HepG2 (cell line): ENCODE results near the gene BCAS3. TPM values are rescaled to one million over a fixed set of nuclear protein-coding genes. Genes with fewer than 3 reads are reported as not detected.

ENCODE experiments used
- ATAC-seq: fragments of 200-7000 bp; cut with Tn5 transposase; 3 replicates; pipeline ENCODE4 v1.9.1; 2020; ENCODE audit warnings: mild to moderate bottlenecking, moderate library complexity
- BruUV-seq: library from RNA; stranded (reverse); fragments of 400-500 nt; replicated peaks from 2 replicates; lab custom pipeline; 2021; lab: Mats Ljungman, UMichigan
- CTCF ChIA-PET: fragments of 300-600 bp; formaldehyde crosslinking; extraction: SDS; loops from one replicate; lab custom pipeline; 2021; ENCODE audit warnings: low total read pairs, inconsistent platforms, low intra/inter-chr PET ratio; lab: Yijun Ruan, JAX
- POLR2A ChIA-PET: fragments of 350-600 bp; sonication (Branson Sonifier 250); formaldehyde crosslinking; loops from one replicate; lab custom pipeline; 2020; ENCODE audit warnings: antibody characterized with exemption, inconsistent platforms; lab: Yijun Ruan, JAX
- DNase-seq: peaks from one replicate; pipeline ENCODE4 v3.0.0-alpha.2; 2015; ENCODE audit warnings: low spot score
- FAIRE-seq: peaks from 3 replicates; lab custom pipeline; 2011; peaks lifted over from hg19 to GRCh38; lab: Jason Lieb, UNC
- H2AFZ ChIP-seq: one replicate; pipeline ENCODE4 v1.6.1; 2011; ENCODE audit warnings: low read length, inconsistent platforms
- H3K27ac ChIP-seq: fragments of 300-600 bp; 3 replicates; pipeline ENCODE4 v1.8.0; 2011; ENCODE audit warnings: mixed run types, mild to moderate bottlenecking, mixed read lengths, low read length, inconsistent platforms; ENCODE audit not compliant: insufficient read depth; ENCODE audit errors: extremely low read length
- H3K27me3 ChIP-seq, 2 experiments: fragments of 200-600 bp in 1 of 2; 2 replicates in 1 of 2; 3 replicates in 1 of 2; pipeline versions ENCODE4 v1.6.0 to v1.8.0; 2011; ENCODE audit warnings: low read length in 2 of 2, mild to moderate bottlenecking in 2 of 2, moderate library complexity in 2 of 2, inconsistent platforms in 1 of 2; ENCODE audit not compliant: insufficient read depth in 2 of 2, control insufficient read depth in 1 of 2
- H3K36me3 ChIP-seq, 2 experiments: fragments of 200-600 bp in 1 of 2; replicated peaks in 1 of 2; 2 replicates in 1 of 2; 3 replicates in 1 of 2; pipeline versions ENCODE4 v1.5.1 to v1.8.0; 2011; ENCODE audit warnings: low read length in 2 of 2, inconsistent platforms in 1 of 2; ENCODE audit not compliant: insufficient read depth in 2 of 2, control insufficient read depth in 1 of 2
- H3K4me1 ChIP-seq: 2 replicates; pipeline ENCODE4 v1.5.1; 2012; ENCODE audit warnings: low read length, inconsistent platforms; ENCODE audit not compliant: insufficient read depth
- H3K4me2 ChIP-seq: 2 replicates; pipeline ENCODE4 v1.6.0; 2011; ENCODE audit warnings: low read depth, low read length, inconsistent platforms
- H3K4me3 ChIP-seq, 3 experiments: fragments of 200-600 bp in 1 of 3; sonication (generic), shearing (Covaris generic) in 1 of 3; replicated peaks in 1 of 3; 2 replicates each; pipeline ENCODE4 v1.5.1; 2011 to 2016; ENCODE audit warnings: low read length in 3 of 3, inconsistent platforms in 2 of 3, low read depth in 2 of 3, mild to moderate bottlenecking in 2 of 3, control low read depth in 1 of 3, mixed read lengths in 1 of 3; ENCODE audit not compliant: insufficient read depth in 1 of 3
- H3K79me2 ChIP-seq: one replicate; pipeline ENCODE4 v1.6.1; 2011; ENCODE audit warnings: low read length, inconsistent platforms; ENCODE audit not compliant: insufficient read depth
- H3K9ac ChIP-seq: 2 replicates; pipeline ENCODE4 v1.6.0; 2011; ENCODE audit warnings: mild to moderate bottlenecking, low read depth, low read length, inconsistent platforms; ENCODE audit not compliant: insufficient read depth
- H3K9me3 ChIP-seq: 2 replicates; pipeline ENCODE4 v1.5.1; 2012; ENCODE audit warnings: mild to moderate bottlenecking, low read length
- H4K20me1 ChIP-seq: 2 replicates; pipeline ENCODE4 v1.6.0; 2011; ENCODE audit warnings: inconsistent platforms, mild to moderate bottlenecking, low read length, moderate library complexity; ENCODE audit not compliant: insufficient read depth
- ASH2L ChIP-seq: fragments of 300-600, 200-600 bp; sonication (generic); IDR thresholded peaks from 2 replicates; pipeline ENCODE4 v1.7.0; 2017; ENCODE audit warnings: low read depth, mild to moderate bottlenecking, moderate library complexity, mixed read lengths, low read length; ENCODE audit not compliant: insufficient read length
- ATAD3A ChIP-seq: sonication (generic); formaldehyde crosslinking; IDR thresholded peaks from 2 replicates; pipeline ENCODE4 v1.4.0; 2020; ENCODE audit warnings: missing genetic modification reagents
- BHLHE40 ChIP-seq: IDR thresholded peaks from 2 replicates; pipeline ENCODE4 v1.6.1; 2011; ENCODE audit warnings: low read length, improper control_type of control experiment
- EP300 ChIP-seq, 3 experiments: sonication (generic) in 1 of 3; formaldehyde crosslinking in 1 of 3; IDR thresholded peaks; 2 replicates each; pipeline versions ENCODE4 v1.5.1 to v1.6.1; 2011 to 2020; ENCODE audit warnings: low read depth in 2 of 3, low read length in 2 of 3, borderline replicate concordance in 1 of 3, improper control_type of control experiment in 1 of 3, mild to moderate bottlenecking in 1 of 3, missing genetic modification reagents in 1 of 3, moderate library complexity in 1 of 3
- HNF4G ChIP-seq, 2 experiments: sonication (generic) in 1 of 2; formaldehyde crosslinking in 1 of 2; IDR thresholded peaks; 2 replicates each; pipeline versions ENCODE4 v1.4.0 to v1.6.1; 2011 to 2020; ENCODE audit warnings: borderline replicate concordance in 2 of 2, low read depth in 2 of 2, mild to moderate bottlenecking in 2 of 2, low read length in 1 of 2, missing genetic modification reagents in 1 of 2, moderate library complexity in 1 of 2
- KDM6A ChIP-seq: IDR thresholded peaks from 2 replicates; pipeline ENCODE4 v1.6.1; 2016; ENCODE audit warnings: low read depth
- LCORL ChIP-seq, 2 experiments: fragments of 450-650 bp in 1 of 2; sonication (generic) in 1 of 2; formaldehyde crosslinking in 1 of 2; IDR thresholded peaks; 2 replicates each; pipeline versions ENCODE4 v1.5.0 to v1.6.1; 2017 to 2020; ENCODE audit warnings: antibody characterized with exemption in 1 of 2, missing genetic modification reagents in 1 of 2
- MAFG ChIP-seq: sonication (generic); formaldehyde crosslinking; IDR thresholded peaks from 2 replicates; pipeline ENCODE4 v1.5.1; 2020; ENCODE audit warnings: mild to moderate bottlenecking, missing genetic modification reagents
- NBN ChIP-seq: fragments of 450-650 bp; conservative IDR thresholded peaks from 2 replicates; pipeline ENCODE4 v1.6.1; 2017
- NFYB ChIP-seq: sonication (generic); formaldehyde crosslinking; IDR thresholded peaks from 2 replicates; pipeline ENCODE4 v1.4.0; 2020; ENCODE audit warnings: missing genetic modification reagents
- NR3C1 ChIP-seq: sonication (generic); formaldehyde crosslinking; IDR thresholded peaks from 2 replicates; pipeline ENCODE4 v1.4.0; 2020; ENCODE audit warnings: missing genetic modification reagents
- NRL ChIP-seq: sonication (generic); formaldehyde crosslinking; IDR thresholded peaks from 2 replicates; pipeline ENCODE4 v1.5.0; 2020; ENCODE audit warnings: missing genetic modification reagents, mild to moderate bottlenecking, moderate library complexity, borderline replicate concordance
- PHF8 ChIP-seq: sonication (generic); formaldehyde crosslinking; IDR thresholded peaks from 2 replicates; pipeline ENCODE4 v1.5.0; 2020; ENCODE audit warnings: missing genetic modification reagents
- PRMT3 ChIP-seq: sonication (generic); formaldehyde crosslinking; IDR thresholded peaks from 2 replicates; pipeline ENCODE4 v1.8.1; 2022; ENCODE audit warnings: low read depth, mild to moderate bottlenecking, moderate library complexity, missing genetic modification reagents, borderline replicate concordance
- SALL2 ChIP-seq: sonication (generic); formaldehyde crosslinking; IDR thresholded peaks from 2 replicates; pipeline ENCODE4 v1.8.1; 2023; ENCODE audit warnings: mild to moderate bottlenecking, missing genetic modification reagents, inconsistent platforms
- TFE3 ChIP-seq: IDR thresholded peaks from 2 replicates; pipeline ENCODE4 v1.6.1; 2016
- TRIM24 ChIP-seq: sonication (generic); formaldehyde crosslinking; IDR thresholded peaks from 2 replicates; pipeline ENCODE4 v1.8.0; 2022; ENCODE audit warnings: mild to moderate bottlenecking, missing genetic modification reagents
- ZMYM4 ChIP-seq: sonication (generic); formaldehyde crosslinking; IDR thresholded peaks from 2 replicates; pipeline ENCODE4 v1.8.1; 2023; ENCODE audit warnings: mild to moderate bottlenecking, missing genetic modification reagents
- ZNF512 ChIP-seq: sonication (generic); formaldehyde crosslinking; IDR thresholded peaks from 2 replicates; pipeline ENCODE4 v1.4.0; 2020; ENCODE audit warnings: mild to moderate bottlenecking, missing genetic modification reagents
- ZNF713 ChIP-seq: sonication (generic); formaldehyde crosslinking; IDR thresholded peaks from 2 replicates; pipeline ENCODE4 v1.4.0; 2020; ENCODE audit warnings: mild to moderate bottlenecking, missing genetic modification reagents
- ZNF792 ChIP-seq: IDR thresholded peaks from 2 replicates; pipeline ENCODE4 v1.6.1; 2016
- WGBS: methylation state at CpG from one replicate; pipeline ENCODE4 v1.1.6; 2017; ENCODE audit warnings: low lambda C conversion rate; 5-methylcytosine and 5-hydroxymethylcytosine counted together
- in situ Hi-C: cut with HindIII; loops from 2 replicates; pipeline ENCODE4 v1.10.0; 2017; ENCODE audit warnings: low pct_unique_long_range_greater_than_20kb; ENCODE audit not compliant: extremely low pct_ligation_motif_present
- intact Hi-C: fragments of 100-400 bp; cut with micrococcal nuclease; formaldehyde crosslinking; loops from one replicate; pipeline ENCODE4 v1.10.0; 2022; ENCODE audit not compliant: unreplicated experiment
- polyA plus RNA-seq, 8 experiments: library from polyadenylated mRNA; depleted of rRNA in 3 of 8; stranded (reverse) in 7 of 8; unstranded in 1 of 8; fragments of >200 nt; fragmentation: Illumina TruSeq in 4 of 8; extraction: Trizol in 4 of 8; gene quantifications; 2 replicates each; pipeline versions ENCODE4 v1.2.1 to v1.2.3, GENCODE V29; 2011 to 2016; ENCODE audit warnings: low read depth in 4 of 8, missing spikeins in 1 of 8, mixed read lengths in 1 of 8; ENCODE audit not compliant: insufficient read depth in 1 of 8
- total RNA-seq, 5 experiments: library from RNA; depleted of rRNA; stranded (reverse); fragments of >200 nt; fragmentation: Illumina TruSeq; extraction: Trizol; gene quantifications; 2 replicates each; pipeline ENCODE4 v1.2.3, GENCODE V29; 2016; ENCODE audit warnings: low read depth in 1 of 5

The BCAS3 gene
- total and polyA plus RNA-seq, 2 of the 13 experiments (the other 11 are each of a cell fraction or from before 2014, with no cell fraction given) = 10.7 to 11.2 TPM

- TF ChIP-seq BHLHE40 (no peak), ZNF792 (no peak; the same call in 1 of the 2 replicates), LCORL (IDR thresholded peaks at IDR 0.05) (no peak), LCORL (CRISPR knock-in tag; IDR thresholded peaks at IDR 0.05) (peak; percentile 59; the same call in 1 of the 2 replicates), ATAD3A (CRISPR knock-in tag) (no peak), KDM6A (0 out of 2 replicates have a peak, but pooled peaks have one; percentile 13), NRL (no peak), NR3C1 (CRISPR knock-in tag) (no peak), SALL2 (CRISPR knock-in tag) (no peak), HNF4G (IDR thresholded peaks at IDR 0.05; ENCODE audit: borderline replicate concordance, low read depth, low read length) (peak; percentile 43; the same call in 1 of the 2 replicates), HNF4G (CRISPR knock-in tag; IDR thresholded peaks at IDR 0.05; ENCODE audit: borderline replicate concordance, low read depth) (no peak), ASH2L (peak; percentile 51), EP300 (IDR thresholded peaks at IDR 0.05; ENCODE audit: low read depth in 2 of 2, low read length in 2 of 2) (peak in 1 of 2 experiments; percentile 10; a peak in 1 of 4 replicates), EP300 (CRISPR knock-in tag; IDR thresholded peaks at IDR 0.05; ENCODE audit: borderline replicate concordance) (no peak)
- TF ChIP-seq, all 625 proteins: peak for 34
Observed at GRCh38 chr17:61235827-61236197, 558.2 kb downstream of the BCAS3 start (continued).

- H3K9me3 ChIP-seq = no peaks in the 10 kb centered on the region
- H3K4me2 ChIP-seq = no peak overlapping the region
- no peak for DNase-seq
- intact Hi-C loops = no loop called here
- H4K20me1 ChIP-seq = no peaks in the 10 kb centered on the region
- H3K4me3 ChIP-seq = no peak overlapping the region
- H3K79me2 ChIP-seq = no peaks in the 10 kb centered on the region
- H3K27ac ChIP-seq = no peak overlapping the region
- ChIA-PET POLR2A (no interaction called here), CTCF (no interaction called here)
- FAIRE-seq = no peak
- no peak overlapping the region for H3K9ac ChIP-seq
- no peaks in the 10 kb centered on the region for H3K27me3 ChIP-seq
- ATAC-seq = no peak
- in situ Hi-C loops = no loop called here
- no peak overlapping the region for H2AFZ ChIP-seq
- H3K36me3 ChIP-seq = no peaks in the 10 kb centered on the region
- BruUV-seq = no TSS peak
- peaks cover 28% of the 10 kb centered on the region for H3K4me1 ChIP-seq
- 96% methylated on average over 7 of the region's 7 CpGs for WGBS
- no peak for TF ChIP-seq PHF8 (CRISPR knock-in tag)
- 0 out of 2 replicates have a peak, but pooled peaks have one; percentile 18 for TF ChIP-seq ZMYM4
- TF ChIP-seq PRMT3 (CRISPR knock-in tag) = no peak
- no peak for TF ChIP-seq ASH2L
- no peak for TF ChIP-seq TFE3
- no peak for TF ChIP-seq TRIM24 (CRISPR knock-in tag)
- peak; percentile 17; the same call in 1 of the 2 replicates for TF ChIP-seq NFYB (CRISPR knock-in tag)
- TF ChIP-seq ZNF713 (CRISPR knock-in tag) = no peak
- no peak for TF ChIP-seq ZNF512
- no peak for TF ChIP-seq MAFG
- no peak for TF ChIP-seq NBN
Observed at GRCh38 chr17:61237275-61237674, 559.6 kb downstream of the BCAS3 start.
